Measurements from ENCODE around the gene PWWP2B.
A peak's percentile ranks its signal among the peaks of the same experiment; 100 is the strongest.

PWWP2B gene

GRCh38 chr10:132462463-132463332 is 65.7 kb downstream of the PWWP2B start:
- TF ChIP-seq, protein P1, sequence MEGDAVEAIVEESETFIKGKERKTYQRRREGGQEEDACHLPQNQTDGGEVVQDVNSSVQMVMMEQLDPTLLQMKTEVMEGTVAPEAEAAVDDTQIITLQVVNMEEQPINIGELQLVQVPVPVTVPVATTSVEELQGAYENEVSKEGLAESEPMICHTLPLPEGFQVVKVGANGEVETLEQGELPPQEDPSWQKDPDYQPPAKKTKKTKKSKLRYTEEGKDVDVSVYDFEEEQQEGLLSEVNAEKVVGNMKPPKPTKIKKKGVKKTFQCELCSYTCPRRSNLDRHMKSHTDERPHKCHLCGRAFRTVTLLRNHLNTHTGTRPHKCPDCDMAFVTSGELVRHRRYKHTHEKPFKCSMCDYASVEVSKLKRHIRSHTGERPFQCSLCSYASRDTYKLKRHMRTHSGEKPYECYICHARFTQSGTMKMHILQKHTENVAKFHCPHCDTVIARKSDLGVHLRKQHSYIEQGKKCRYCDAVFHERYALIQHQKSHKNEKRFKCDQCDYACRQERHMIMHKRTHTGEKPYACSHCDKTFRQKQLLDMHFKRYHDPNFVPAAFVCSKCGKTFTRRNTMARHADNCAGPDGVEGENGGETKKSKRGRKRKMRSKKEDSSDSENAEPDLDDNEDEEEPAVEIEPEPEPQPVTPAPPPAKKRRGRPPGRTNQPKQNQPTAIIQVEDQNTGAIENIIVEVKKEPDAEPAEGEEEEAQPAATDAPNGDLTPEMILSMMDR (IDR thresholded peaks at IDR 0.05; ENCODE audit: control insufficient read depth, insufficient read depth, low read depth, low read length, missing control alignments) = no peak
- H3K4me3 ChIP-seq (ENCODE audit: control insufficient read depth, low read depth, low read length) = no peak overlapping the region
- no peak for DNase-seq (ENCODE audit: low read depth)

- no peak for DNase-seq (ENCODE audit: low read depth)
- no peak overlapping the region for H3K4me3 ChIP-seq (ENCODE audit: control insufficient read depth, low read depth, low read length)
- TF ChIP-seq, protein P1 (IDR thresholded peaks at IDR 0.05; ENCODE audit: control insufficient read depth, insufficient read depth, low read depth, low read length, missing control alignments) = peak; percentile 45
Observed at GRCh38 chr10:132463333-132464255, 66.6 kb downstream of the PWWP2B start.

DNA sequence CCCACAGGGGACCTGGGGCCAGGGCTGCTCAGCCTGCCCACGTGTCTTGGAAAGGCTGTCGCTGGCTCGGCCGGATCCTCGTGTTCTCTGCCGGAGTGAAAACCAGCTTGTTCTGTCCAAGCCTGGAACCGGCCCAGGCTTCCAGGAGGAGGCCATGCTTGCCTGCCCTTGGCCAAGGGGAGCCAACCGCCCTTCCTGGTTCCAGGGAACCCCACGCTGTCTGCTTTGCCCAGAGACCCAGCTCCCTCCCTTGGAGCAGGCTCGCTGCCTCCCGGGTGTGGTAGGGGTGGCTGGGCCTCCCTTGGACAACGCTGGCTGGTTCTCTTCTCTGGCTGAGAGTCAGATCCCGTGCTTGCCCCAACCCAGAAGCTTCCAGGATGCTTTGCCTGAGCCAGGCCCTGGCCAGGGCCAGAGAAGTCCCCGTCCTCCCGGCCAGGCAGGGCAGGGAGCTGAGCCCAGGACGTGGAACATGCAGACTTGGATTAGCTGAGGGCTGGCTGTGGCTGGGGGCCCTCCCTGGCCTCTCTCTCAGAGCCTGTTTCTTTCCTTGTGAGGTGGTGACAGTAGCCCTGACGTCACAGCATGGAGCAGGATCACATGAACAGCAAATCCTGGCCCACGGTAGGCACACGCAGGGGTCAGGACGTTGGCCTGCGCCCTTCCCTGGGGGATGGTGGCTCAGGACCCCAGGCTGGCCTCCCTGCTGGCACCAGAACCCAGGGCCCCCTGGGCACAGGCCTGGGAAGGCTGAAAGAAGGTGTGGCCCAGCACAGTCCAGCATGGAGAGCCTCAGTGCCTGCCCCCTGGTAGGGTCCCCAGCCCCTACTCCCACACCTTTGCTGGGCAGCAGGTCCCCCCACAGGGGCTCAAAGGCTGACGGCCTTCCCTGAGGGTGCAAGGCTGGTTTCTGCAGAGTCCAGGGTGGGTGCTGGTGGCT is 67.5 kb downstream of the PWWP2B start:
- TF ChIP-seq, protein P1 (IDR thresholded peaks at IDR 0.05; ENCODE audit: control insufficient read depth, insufficient read depth, low read depth, low read length, missing control alignments) = no peak
- H3K4me3 ChIP-seq (ENCODE audit: control insufficient read depth, low read depth, low read length) = no peak overlapping the region

GRCh38 chr10:132465193-132465888 is 68.3 kb downstream of the PWWP2B start:
- TF ChIP-seq, protein P1 (IDR thresholded peaks at IDR 0.05; ENCODE audit: control insufficient read depth, insufficient read depth, low read depth, low read length, missing control alignments) = no peak
- no peak for DNase-seq (ENCODE audit: low read depth)
- no peak overlapping the region for H3K4me3 ChIP-seq (ENCODE audit: control insufficient read depth, low read depth, low read length)

More for the DNA sequence above, 67.5 kb downstream of the PWWP2B start:
- DNase-seq (ENCODE audit: low read depth) = no peak

GRCh38 chr10:132465889-132466519 is 69.0 kb downstream of the PWWP2B start:
- no peak overlapping the region for H3K4me3 ChIP-seq (ENCODE audit: control insufficient read depth, low read depth, low read length)
- TF ChIP-seq, protein P1 (IDR thresholded peaks at IDR 0.05; ENCODE audit: control insufficient read depth, insufficient read depth, low read depth, low read length, missing control alignments) = no peak

More at GRCh38 chr10:132465889-132466519, 69.0 kb downstream of the PWWP2B start:
- no peak for DNase-seq (ENCODE audit: low read depth)
